ENCODE results near the gene FAM89A.
A peak's percentile ranks its signal among the peaks of the same experiment; 100 is the strongest.
"Not testable (repeated sequence)": the region's sequence is repeated elsewhere in the genome, so short reads cannot be mapped to it uniquely, and the experiment has no call there.

Gene FAM89A

DNA sequence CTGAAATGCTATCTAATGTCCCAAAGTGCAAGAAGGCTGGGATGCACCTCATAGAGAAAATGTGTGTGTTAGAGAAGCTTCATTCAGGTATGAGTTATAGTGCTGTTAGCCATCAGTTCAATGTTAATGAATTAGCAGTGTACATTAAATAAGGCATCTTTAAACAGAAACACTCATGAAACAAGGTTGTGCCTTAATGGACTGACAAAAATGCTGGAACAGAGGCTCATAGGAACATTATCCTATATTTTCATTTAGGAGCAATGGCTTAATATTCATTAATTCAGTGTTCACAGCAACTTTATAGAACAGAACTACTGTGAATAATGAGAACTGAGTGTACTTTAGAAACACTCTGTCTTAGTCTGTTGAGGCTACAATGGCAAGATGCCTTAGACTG, 15.2 kb upstream of the FAM89A start:
- DNase-seq (ENCODE audit: low read depth), result no peak

GRCh38 chr1:231053493-231054162, 13.6 kb upstream of the FAM89A start:
- no peak for DNase-seq (ENCODE audit: low read depth)

DNA sequence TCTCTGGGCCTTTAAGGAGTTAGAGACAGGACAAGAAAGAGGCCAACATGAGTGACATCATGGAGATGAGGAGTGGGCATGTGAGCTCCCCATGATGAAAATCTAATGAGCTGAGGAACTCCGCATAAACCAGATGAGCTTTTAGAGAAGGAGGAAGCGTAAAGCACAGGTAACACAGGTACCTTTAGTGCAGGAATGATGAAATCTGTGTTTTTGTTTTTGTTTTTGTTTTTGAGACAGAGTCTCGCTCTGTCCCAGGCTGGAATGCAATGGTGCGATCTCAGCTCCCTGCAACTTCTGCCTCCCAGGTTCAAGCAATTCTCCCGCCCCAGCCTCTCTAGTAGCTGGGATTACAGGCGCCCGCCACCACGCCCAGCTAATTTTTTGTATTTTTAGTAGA, 12.7 kb upstream of the FAM89A start:
- DNase-seq (ENCODE audit: low read depth), result no peak

- DNase-seq (ENCODE audit: low read depth), result not testable (repeated sequence)
These were observed 10.9 kb upstream of the FAM89A start for GRCh38 chr1:231050932-231051331.

DNA sequence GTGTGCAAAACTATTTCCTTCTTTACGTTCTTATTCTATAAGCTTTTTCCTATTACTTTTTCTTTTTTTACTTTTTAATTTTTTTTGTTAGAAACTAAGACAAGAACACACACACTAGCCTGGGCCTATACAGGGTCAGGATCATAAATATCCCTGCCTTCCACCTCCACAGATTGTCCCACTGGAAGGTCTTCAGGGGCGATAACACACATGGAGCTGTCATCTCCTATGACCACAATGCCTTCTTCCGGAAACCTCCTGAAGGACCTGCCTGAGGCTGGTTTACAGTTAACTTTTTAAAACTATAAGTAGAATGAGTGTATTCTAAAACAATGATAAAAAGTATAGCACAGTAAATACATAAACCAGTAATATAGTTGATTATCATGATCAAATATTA, 10.3 kb upstream of the FAM89A start:
- no peak for DNase-seq (ENCODE audit: low read depth)

DNA sequence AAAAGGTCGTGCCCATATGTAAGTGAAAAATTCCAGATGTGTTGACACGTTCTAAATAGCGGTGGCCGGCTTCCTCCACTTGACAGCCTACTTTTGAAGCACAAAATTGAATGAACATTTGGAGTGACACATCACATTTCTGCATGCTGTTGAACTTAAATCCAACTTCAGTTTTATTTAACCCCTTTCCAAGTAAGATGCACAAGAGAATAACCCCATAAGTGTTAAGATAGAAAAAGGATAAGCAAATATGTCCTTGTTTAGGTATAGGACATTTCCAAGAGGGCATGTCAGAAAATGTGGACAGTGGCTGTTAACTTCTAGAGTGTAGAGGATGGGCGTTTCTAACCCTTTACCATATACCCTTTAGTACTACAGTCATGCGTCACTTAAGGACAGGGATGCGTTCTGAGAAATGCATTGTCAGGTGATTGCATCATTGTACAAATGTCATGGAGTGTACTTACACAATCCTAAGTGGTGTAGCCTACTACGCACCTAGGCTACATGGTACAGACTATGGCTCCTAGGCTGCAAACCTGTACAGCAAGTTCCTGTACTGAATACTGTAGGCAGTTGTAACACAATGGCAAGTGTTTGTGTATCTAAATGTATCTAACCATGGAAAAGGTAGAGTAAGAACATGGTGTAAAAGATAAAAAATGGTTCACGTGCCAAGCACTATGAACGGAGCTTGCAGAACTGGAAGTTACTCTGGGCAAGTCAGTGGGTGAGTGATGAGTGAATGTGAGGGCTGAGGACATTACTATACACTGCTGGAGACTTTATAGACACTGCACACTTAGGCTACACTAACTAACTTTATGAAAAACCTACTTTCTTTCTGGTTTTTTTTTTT, 9.3 kb upstream of the FAM89A start:
- DNase-seq (ENCODE audit: low read depth), result no peak

GRCh38 chr1:231048419-231048818, 8.4 kb upstream of the FAM89A start:
- DNase-seq (ENCODE audit: low read depth), result not testable (repeated sequence)

DNA sequence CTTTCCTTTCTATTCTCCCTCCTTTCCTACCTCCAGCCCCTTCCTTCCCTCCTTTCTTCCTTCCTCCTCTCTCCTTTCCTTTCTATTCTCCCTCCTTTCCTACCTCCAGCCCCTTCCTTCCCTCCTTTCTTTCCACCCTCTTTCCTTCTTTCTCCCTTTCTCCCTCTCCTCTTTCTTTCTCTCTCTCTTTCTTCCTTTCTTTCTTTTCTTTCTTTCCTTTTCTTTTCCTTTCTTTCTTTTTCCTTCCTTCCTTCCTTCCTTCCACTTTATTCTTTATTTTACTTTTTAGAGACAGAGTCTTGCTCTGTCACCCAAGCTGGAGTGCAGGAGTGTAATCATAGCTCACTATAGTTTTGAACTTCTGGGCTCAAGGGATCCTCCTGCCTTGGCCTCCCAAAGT, 7.5 kb upstream of the FAM89A start:
- not testable (repeated sequence) for DNase-seq (ENCODE audit: low read depth)

- no peak for DNase-seq (ENCODE audit: low read depth)
These were observed 6.8 kb upstream of the FAM89A start for GRCh38 chr1:231046730-231047395.

- not testable (repeated sequence) for DNase-seq (ENCODE audit: low read depth)
These were observed 6.1 kb upstream of the FAM89A start for GRCh38 chr1:231045921-231046729.

- DNase-seq (ENCODE audit: low read depth), result no peak
These were observed 5.2 kb upstream of the FAM89A start for GRCh38 chr1:231045286-231045685.

GRCh38 chr1:231044588-231044987, 4.5 kb upstream of the FAM89A start:
- DNase-seq (ENCODE audit: low read depth), result no peak

GRCh38 chr1:231041719-231042261, 1.7 kb upstream of the FAM89A start:
- DNase-seq (ENCODE audit: low read depth), result no peak

DNA sequence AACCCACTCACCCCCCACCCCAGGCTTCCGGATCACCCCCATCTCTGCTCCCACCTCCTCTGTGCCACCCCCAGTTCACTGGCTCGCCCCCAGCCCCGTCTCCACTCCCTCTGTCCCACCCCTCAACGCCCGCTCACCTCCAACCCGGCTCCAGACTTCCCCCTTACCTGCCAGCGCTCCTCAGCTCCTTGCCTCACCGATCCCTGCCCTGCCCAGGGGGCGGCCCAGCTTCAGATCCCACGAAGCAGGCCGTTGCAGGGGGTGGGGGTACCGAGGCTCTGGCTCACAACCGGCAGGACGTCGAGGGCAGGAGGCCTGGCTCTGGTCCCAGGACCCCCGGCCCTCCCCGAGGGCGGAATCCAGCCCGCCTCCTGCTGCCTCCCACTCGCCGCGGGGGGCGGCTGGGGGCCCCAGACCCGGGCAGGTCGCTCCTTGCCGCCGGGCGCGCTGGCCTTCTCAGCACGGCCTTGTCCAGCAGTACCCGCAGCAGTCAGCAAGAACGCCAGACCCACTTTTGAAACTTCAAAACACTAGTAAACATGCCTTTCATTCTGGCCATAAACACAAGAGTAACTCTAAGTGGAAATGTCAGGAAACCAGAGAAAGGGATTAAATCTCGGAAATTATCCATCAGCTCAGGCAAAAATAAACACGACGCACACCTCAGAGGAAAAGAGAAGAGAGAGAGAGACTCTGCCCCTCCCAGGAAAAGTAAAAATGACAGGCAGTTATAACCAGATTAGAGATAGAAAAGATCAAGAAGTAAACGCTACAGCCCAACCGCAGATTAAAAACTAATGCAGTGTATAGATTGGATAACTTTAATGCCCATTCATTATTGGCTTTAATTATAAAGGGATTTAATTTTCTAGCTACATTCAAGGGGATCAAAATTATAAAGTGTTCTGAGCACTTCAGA, 1.0 kb upstream of the FAM89A start:
- DNase-seq (ENCODE audit: low read depth), result no peak

DNA sequence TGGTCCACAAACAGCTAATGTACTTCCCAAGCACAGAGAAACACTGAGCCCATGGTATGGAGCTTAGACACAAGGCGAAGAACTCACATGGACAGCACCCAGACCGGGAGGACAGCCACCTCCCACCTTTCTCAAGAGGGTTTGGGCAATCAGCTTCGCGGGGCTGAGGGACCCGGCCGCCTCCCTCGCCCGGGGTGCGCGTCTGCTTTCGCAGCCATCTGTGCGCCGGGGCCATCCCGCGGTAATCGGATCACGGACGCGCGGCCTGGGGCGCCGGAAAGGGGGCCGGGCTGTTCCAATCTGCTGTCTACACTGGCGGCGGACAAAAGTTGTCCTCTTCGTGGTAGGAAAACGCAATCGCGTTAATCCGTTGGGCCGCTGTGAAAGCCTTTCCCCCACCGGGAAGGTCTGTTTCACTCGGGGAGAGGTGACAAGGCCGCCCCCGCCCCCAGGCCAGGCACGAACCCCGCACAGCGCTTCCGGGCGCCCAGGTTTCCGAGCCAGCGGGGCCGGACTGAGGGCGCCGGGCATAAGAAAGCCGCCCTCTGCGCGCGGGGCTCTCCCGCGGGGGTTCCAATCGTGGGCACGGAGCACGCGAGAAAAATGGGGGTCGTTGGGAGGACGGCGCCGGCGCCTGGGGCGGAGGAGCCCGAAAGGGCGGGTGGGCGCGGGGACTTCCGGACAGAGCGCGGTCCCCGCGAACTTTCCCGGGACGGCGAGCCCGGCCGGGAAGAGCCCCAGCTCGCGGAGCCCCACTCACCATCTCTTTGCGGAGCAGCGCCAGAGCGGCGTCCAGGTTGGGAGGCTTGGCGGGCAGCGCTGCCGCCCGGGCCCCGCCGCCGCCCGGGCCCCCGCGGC, 664 bp downstream of the FAM89A start:
- DNase-seq (ENCODE audit: low read depth), result peak; percentile 18

DNA sequence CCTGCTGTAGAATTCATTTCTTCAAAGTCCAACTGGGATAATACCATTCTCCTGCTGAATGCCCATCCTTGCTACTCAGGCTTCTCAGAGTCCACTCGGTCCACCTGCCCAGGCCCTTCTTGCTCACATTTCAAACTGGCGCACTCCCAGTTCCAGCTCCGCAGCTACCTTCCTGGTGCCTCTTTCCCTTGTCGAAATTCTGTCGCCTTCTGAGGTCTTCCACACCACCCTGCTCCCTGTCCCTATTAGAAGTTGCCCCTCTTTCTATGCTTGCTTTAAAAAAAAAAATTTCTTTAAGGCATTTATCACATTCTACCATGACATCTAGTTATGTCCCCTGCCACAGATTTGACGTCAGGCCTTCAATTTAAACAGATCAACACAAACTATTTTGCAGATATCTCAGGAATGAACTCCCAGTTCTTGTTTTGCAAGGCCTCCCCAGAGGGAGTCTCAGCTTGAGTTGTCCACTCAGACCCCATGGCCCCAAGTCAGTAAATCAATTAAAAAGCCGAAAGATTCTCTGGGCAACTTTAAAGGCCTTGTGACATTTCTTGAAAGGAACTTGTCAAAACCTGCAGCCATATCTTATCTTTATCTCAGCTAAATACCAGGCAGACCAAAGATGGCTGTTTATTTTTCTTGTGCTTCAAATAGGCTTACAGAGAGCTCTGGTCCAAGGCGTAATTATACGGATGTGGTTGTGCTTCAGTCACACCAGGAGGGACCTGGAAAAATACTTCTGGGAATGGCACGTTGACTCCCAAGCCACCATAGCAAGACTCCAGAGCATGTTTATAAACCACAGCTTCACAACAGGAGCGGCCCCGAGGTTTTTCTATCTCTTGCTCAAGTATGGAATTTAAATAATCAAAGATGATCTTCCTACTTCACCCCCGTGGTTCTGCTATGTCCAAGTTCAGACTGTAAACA, 2.2 kb downstream of the FAM89A start:
- no peak for DNase-seq (ENCODE audit: low read depth)

DNA sequence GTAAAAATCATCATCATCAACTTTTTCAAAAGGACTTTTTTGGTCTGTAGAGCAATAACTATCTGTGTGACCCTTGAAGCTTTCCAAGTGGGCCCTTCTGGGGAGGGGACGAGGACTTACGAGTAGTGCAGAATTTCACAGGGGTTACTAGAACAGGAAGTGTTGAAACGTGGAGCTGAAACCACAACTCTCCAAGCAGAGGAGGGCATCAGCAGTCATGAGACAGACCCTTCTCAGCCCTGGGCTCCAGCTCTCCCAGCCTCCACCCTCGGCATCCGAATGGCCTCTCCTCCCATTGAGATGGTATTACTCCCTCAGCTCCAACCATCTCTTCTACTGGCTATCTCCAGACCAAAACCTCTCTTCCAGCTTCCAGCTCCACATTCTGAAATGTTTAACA, 3.6 kb downstream of the FAM89A start:
- DNase-seq (ENCODE audit: low read depth), result no peak

GRCh38 chr1:231035799-231036198, 4.3 kb downstream of the FAM89A start:
- no peak for DNase-seq (ENCODE audit: low read depth)

DNA sequence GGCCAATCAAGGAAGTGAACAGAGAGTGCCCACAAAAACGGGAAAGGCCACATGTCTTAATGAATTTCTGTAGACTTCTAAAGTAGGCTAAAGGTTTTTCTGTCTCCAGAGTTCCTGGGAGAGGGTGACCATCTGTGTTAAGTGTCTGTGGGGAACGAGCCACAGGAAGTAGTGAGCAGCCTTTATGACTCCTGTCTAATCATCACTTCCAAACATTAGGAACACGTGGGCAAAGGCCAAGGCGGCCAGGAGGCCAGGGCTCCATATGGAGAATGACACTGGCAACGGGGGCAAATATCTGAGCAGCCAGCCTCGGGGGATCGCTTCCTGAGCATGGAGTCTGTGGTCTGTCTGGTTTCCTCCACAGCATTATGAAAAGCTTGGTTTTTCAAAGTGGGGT, 7.1 kb downstream of the FAM89A start:
- DNase-seq (ENCODE audit: low read depth), result no peak

All from stimulated activated CD8-positive, alpha-beta memory T cell treated with anti-CD3 and anti-CD28 coated beads, Interleukin-12 subunit alpha, Interleukin-12 subunit beta, amount 100 ng/mL, for 4 hours (primary cell).